Measurements from ENCODE around the gene MYH10. TPM values are rescaled to one million over a fixed set of nuclear protein-coding genes. Genes with fewer than 3 reads are reported as not detected.
A peak's percentile ranks its signal among the peaks of the same experiment; 100 is the strongest.

MYH10 gene
- total RNA-seq, 1 donor from 2014 or later = 34.9 TPM

DNA sequence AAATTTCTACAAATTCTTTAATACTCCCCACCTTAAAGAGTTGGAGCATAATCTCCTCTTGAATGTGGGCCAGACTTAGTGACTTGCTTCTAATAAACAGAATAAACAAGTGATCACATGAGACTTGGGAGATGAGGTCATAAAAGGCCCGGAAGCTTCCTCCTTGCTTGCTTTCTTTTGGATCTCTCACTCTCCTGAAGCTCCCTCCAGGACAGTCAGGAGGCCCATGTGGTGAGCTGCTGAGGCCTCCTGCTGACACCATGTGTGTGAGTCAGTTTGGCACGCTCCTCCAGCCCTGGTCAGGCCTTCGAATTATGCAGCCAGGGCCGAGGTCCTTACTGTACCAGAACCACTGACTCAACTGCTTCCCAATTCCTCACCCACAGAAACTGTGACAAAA, 141.6 kb downstream of the MYH10 start:
- no peak overlapping the region for H3K4me3 ChIP-seq
- DNase-seq (ENCODE audit: extremely low spot score in 2 of 2) = no peak
- no peaks in the 10 kb centered on the region for H3K27me3 ChIP-seq
- no peaks in the 10 kb centered on the region for H3K9me3 ChIP-seq
- peaks cover 0 to 20% of the 10 kb centered on the region in 2 donors for H3K36me3 ChIP-seq
- no peak overlapping the region for H3K27ac ChIP-seq
- no peaks in the 10 kb centered on the region for H3K4me1 ChIP-seq
- intact Hi-C loops (cut with DNase I) = no loop called here
- TF ChIP-seq, protein P1, sequence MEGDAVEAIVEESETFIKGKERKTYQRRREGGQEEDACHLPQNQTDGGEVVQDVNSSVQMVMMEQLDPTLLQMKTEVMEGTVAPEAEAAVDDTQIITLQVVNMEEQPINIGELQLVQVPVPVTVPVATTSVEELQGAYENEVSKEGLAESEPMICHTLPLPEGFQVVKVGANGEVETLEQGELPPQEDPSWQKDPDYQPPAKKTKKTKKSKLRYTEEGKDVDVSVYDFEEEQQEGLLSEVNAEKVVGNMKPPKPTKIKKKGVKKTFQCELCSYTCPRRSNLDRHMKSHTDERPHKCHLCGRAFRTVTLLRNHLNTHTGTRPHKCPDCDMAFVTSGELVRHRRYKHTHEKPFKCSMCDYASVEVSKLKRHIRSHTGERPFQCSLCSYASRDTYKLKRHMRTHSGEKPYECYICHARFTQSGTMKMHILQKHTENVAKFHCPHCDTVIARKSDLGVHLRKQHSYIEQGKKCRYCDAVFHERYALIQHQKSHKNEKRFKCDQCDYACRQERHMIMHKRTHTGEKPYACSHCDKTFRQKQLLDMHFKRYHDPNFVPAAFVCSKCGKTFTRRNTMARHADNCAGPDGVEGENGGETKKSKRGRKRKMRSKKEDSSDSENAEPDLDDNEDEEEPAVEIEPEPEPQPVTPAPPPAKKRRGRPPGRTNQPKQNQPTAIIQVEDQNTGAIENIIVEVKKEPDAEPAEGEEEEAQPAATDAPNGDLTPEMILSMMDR (IDR thresholded peaks at IDR 0.05) = no peak
- TF ChIP-seq POLR2AphosphoS5 (IDR thresholded peaks at IDR 0.05; ENCODE audit: insufficient read depth in 1 of 2, low read depth in 1 of 2) = peak in 1 of 2 donors; percentile 49

GRCh38 chr17:8488491-8488890, 142.0 kb downstream of the MYH10 start:
- no peak overlapping the region for H3K27ac ChIP-seq
- DNase-seq (ENCODE audit: extremely low spot score in 2 of 2) = no peak
- TF ChIP-seq, protein P1 (IDR thresholded peaks at IDR 0.05) = no peak
- no peak for TF ChIP-seq POLR2A (IDR thresholded peaks at IDR 0.05)
- no peak for TF ChIP-seq POLR2AphosphoS5 (IDR thresholded peaks at IDR 0.05; ENCODE audit: insufficient read depth in 1 of 2, low read depth in 1 of 2)
- no peak overlapping the region for H3K4me3 ChIP-seq
- H3K27me3 ChIP-seq = no peaks in the 10 kb centered on the region
- H3K9me3 ChIP-seq = no peaks in the 10 kb centered on the region
- peaks cover 0 to 24% of the 10 kb centered on the region in 2 donors for H3K36me3 ChIP-seq
- intact Hi-C loops (cut with DNase I) = no loop called here
- H3K4me1 ChIP-seq = no peaks in the 10 kb centered on the region

GRCh38 chr17:8487743-8488142, 142.8 kb downstream of the MYH10 start:
- TF ChIP-seq, protein P1 (IDR thresholded peaks at IDR 0.05) = no peak
- TF ChIP-seq POLR2AphosphoS5 (IDR thresholded peaks at IDR 0.05; ENCODE audit: insufficient read depth in 1 of 2, low read depth in 1 of 2) (no peak), POLR2A (IDR thresholded peaks at IDR 0.05) (no peak)
- H3K36me3 ChIP-seq = peaks cover 0 to 25% of the 10 kb centered on the region in 2 donors
- no peak overlapping the region for H3K4me3 ChIP-seq
- no peaks in the 10 kb centered on the region for H3K4me1 ChIP-seq
- no peak overlapping the region for H3K27ac ChIP-seq
- intact Hi-C loops (cut with DNase I) = no loop called here
- no peak for DNase-seq (ENCODE audit: extremely low spot score in 2 of 2)
- H3K27me3 ChIP-seq = no peaks in the 10 kb centered on the region
- H3K9me3 ChIP-seq = no peaks in the 10 kb centered on the region

GRCh38 chr17:8487130-8487645, 143.3 kb downstream of the MYH10 start:
- intact Hi-C loops (cut with DNase I) = no loop called here
- TF ChIP-seq POLR2AphosphoS5 (IDR thresholded peaks at IDR 0.05; ENCODE audit: insufficient read depth in 1 of 2, low read depth in 1 of 2) (no peak), POLR2A (IDR thresholded peaks at IDR 0.05) (no peak)
- TF ChIP-seq, protein P1 (IDR thresholded peaks at IDR 0.05) = no peak
- peaks cover 0 to 29% of the 10 kb centered on the region in 2 donors for H3K36me3 ChIP-seq

DNA sequence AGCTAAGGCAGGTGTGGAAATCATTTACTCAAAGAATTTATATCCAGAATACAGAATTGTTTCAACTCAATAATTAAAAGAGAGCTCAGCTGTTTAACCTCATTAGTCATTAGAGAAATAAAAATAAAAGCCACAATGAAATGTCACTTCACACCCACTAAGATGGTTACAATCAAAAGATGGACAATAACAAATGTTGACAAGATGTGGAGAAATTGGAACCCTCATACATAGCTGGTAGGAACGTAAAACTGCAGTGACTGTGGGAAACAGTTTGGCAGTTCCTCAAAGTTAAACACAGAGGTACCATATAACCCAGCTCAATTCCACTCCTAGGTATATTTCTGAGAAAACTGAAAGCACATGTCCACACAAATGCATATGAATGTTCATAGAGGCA, 145.0 kb downstream of the MYH10 start:
- no peak for TF ChIP-seq POLR2AphosphoS5 (IDR thresholded peaks at IDR 0.05; ENCODE audit: insufficient read depth in 1 of 2, low read depth in 1 of 2)
- TF ChIP-seq, protein P1 (IDR thresholded peaks at IDR 0.05) = no peak
- Histone ChIP-seq H3K27ac (no peak overlapping the region), H3K9me3 (no peaks in the 10 kb centered on the region), H3K27me3 (no peaks in the 10 kb centered on the region), H3K4me3 (no peak overlapping the region), H3K36me3 (peaks cover 0 to 28% of the 10 kb centered on the region in 2 donors), H3K4me1 (no peaks in the 10 kb centered on the region)
- intact Hi-C loops (cut with DNase I) = no loop called here
- DNase-seq (ENCODE audit: extremely low spot score in 2 of 2) = no peak

More at GRCh38 chr17:8487130-8487645, 143.3 kb downstream of the MYH10 start:
- no peaks in the 10 kb centered on the region for H3K27me3 ChIP-seq
- H3K27ac ChIP-seq = no peak overlapping the region
- H3K4me3 ChIP-seq = no peak overlapping the region
- H3K4me1 ChIP-seq = no peaks in the 10 kb centered on the region
- H3K9me3 ChIP-seq = no peaks in the 10 kb centered on the region
- DNase-seq (ENCODE audit: extremely low spot score in 2 of 2) = no peak
